Fibroblast of lung (primary cell): Measurements from ENCODE around the gene SPINT2.

Experiments
- EZH2 ChIP-seq: IDR thresholded peaks from 2 replicates; pipeline ENCODE4 v1.5.1; 2012; ENCODE audit warnings: low read length, control low read depth, mild to moderate bottlenecking; ENCODE audit errors: missing control alignments
- TF ChIP-seq, protein P1 (sequence below), 2 donors: IDR thresholded peaks in 1 of 2; conservative IDR thresholded peaks in 1 of 2; 1 replicate in 1 of 2; 2 replicates in 1 of 2; pipeline ENCODE4 v1.5.1; 2011 to 2012; ENCODE audit warnings: low read length in 2 of 2, control low read depth in 1 of 2, inconsistent platforms in 1 of 2, low read depth in 1 of 2, mild to moderate bottlenecking in 1 of 2

DNA sequence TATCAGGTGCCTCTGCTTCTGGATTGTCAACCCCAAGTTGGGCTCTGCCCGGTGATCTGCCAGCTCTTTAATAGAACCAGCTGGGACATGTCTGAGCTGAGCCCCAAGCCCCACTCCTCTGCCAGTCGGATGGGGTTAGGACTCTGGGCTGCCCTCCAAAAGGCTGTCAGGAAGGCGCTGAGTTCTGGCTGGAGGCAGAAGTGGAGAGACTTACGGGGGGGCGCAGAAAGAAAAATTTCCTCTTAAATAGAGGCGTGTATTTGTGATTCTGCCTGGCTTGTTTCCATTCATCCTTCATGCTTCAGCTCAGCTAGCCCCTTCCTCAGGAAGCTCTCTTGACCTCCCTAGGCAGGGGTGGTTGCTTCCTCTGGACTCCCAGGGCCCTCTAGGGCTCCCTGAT is 54.3 kb downstream of the SPINT2 start:
- TF ChIP-seq, protein P1, sequence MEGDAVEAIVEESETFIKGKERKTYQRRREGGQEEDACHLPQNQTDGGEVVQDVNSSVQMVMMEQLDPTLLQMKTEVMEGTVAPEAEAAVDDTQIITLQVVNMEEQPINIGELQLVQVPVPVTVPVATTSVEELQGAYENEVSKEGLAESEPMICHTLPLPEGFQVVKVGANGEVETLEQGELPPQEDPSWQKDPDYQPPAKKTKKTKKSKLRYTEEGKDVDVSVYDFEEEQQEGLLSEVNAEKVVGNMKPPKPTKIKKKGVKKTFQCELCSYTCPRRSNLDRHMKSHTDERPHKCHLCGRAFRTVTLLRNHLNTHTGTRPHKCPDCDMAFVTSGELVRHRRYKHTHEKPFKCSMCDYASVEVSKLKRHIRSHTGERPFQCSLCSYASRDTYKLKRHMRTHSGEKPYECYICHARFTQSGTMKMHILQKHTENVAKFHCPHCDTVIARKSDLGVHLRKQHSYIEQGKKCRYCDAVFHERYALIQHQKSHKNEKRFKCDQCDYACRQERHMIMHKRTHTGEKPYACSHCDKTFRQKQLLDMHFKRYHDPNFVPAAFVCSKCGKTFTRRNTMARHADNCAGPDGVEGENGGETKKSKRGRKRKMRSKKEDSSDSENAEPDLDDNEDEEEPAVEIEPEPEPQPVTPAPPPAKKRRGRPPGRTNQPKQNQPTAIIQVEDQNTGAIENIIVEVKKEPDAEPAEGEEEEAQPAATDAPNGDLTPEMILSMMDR (conservative IDR thresholded peaks at IDR 0.05 in 1 of 2, IDR thresholded peaks at IDR 0.05 in 1 of 2; ENCODE audit: low read depth in 1 of 2, low read length in 2 of 2), result no peak
- TF ChIP-seq EZH2, result no peak
